Keratinocyte (primary cell): Measurements from ENCODE around the gene SAMD4A.

Source experiments
- EZH2 ChIP-seq: IDR thresholded peaks from one replicate; pipeline ENCODE4 v1.6.1; 2012; ENCODE audit warnings: inconsistent platforms, mild to moderate bottlenecking, low read length, moderate library complexity
- TF ChIP-seq, protein P1 (sequence below), 3 experiments: IDR thresholded peaks in 1 of 3; conservative IDR thresholded peaks in 1 of 3; optimal IDR thresholded peaks in 1 of 3; 2 replicates in 2 of 3; 3 replicates in 1 of 3; pipeline versions ENCODE3 to v1.5.1; 2011; ENCODE audit warnings: low read length in 3 of 3, mild to moderate bottlenecking in 3 of 3, moderate library complexity in 2 of 3, control low read depth in 1 of 3, inconsistent platforms in 1 of 3; ENCODE audit not compliant: insufficient read depth in 2 of 3; ENCODE audit errors: extremely low read depth in 1 of 3

DNA sequence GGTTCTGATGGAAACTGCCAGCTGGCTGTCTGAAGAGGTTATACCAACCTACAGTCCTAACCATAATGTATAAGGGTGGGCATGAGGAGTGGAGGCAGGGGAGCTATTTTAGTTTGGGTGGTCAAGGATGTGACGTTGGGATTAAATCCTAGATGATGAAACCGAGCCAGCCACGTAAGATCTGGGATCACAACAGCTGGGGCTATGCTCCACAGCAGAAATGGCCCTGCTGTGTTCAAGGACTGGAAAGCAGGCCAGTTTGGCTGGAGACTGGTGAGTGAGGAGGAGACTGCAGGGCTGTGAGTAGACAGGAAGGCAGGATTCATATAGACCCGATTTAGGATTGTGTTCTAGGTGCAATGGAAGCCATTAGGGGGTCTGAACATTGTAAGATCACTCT, 66.1 kb downstream of the SAMD4A start:
- TF ChIP-seq, protein P1, sequence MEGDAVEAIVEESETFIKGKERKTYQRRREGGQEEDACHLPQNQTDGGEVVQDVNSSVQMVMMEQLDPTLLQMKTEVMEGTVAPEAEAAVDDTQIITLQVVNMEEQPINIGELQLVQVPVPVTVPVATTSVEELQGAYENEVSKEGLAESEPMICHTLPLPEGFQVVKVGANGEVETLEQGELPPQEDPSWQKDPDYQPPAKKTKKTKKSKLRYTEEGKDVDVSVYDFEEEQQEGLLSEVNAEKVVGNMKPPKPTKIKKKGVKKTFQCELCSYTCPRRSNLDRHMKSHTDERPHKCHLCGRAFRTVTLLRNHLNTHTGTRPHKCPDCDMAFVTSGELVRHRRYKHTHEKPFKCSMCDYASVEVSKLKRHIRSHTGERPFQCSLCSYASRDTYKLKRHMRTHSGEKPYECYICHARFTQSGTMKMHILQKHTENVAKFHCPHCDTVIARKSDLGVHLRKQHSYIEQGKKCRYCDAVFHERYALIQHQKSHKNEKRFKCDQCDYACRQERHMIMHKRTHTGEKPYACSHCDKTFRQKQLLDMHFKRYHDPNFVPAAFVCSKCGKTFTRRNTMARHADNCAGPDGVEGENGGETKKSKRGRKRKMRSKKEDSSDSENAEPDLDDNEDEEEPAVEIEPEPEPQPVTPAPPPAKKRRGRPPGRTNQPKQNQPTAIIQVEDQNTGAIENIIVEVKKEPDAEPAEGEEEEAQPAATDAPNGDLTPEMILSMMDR (optimal IDR thresholded peaks at IDR 0.05 in 1 of 3, IDR thresholded peaks at IDR 0.05 in 1 of 3, conservative IDR thresholded peaks at IDR 0.05 in 1 of 3; ENCODE audit: extremely low read depth in 1 of 3, insufficient read depth in 2 of 3, low read length in 3 of 3), result no peak
- no peak for TF ChIP-seq EZH2
